HEK293 (cell line): Measurements from ENCODE around the gene HLA-DMA.

Source experiments
- BCL11A ChIP-seq: fragments of 450-650 bp; formaldehyde crosslinking; IDR thresholded peaks from 2 replicates; pipeline ENCODE4 v1.5.1; 2016; ENCODE audit warnings: low read depth, missing biosample characterization, missing genetic modification characterization
- GFI1B ChIP-seq: fragments of 450-650 bp; formaldehyde crosslinking; IDR thresholded peaks from 2 replicates; pipeline ENCODE4 v1.5.1; 2016; ENCODE audit warnings: missing biosample characterization, missing genetic modification characterization
- GLI2 ChIP-seq: fragments of 450-650 bp; formaldehyde crosslinking; IDR thresholded peaks from 2 replicates; pipeline ENCODE4; 2017; ENCODE audit warnings: missing biosample characterization, missing genetic modification characterization, low read depth, borderline replicate concordance
- GLIS1 ChIP-seq: fragments of 450-650 bp; formaldehyde crosslinking; IDR thresholded peaks from 2 replicates; pipeline ENCODE4 v1.5.1; 2016; ENCODE audit warnings: missing biosample characterization, missing genetic modification characterization
- HOXD13 ChIP-seq: sonication (generic); formaldehyde crosslinking; IDR thresholded peaks from 2 replicates; pipeline ENCODE4 v1.8.0; 2022; ENCODE audit warnings: missing genetic modification reagents, borderline replicate concordance
- MYNN ChIP-seq: fragments of 450-650 bp; formaldehyde crosslinking; IDR thresholded peaks from 2 replicates; pipeline ENCODE4 v1.5.1; 2016; ENCODE audit warnings: missing biosample characterization, missing genetic modification characterization, borderline replicate concordance
- OSR2 ChIP-seq: fragments of 450-650 bp; formaldehyde crosslinking; IDR thresholded peaks from 2 replicates; pipeline ENCODE4 v1.5.1; 2016; ENCODE audit warnings: missing biosample characterization, missing genetic modification characterization
- SCRT2 ChIP-seq: fragments of 450-650 bp; formaldehyde crosslinking; IDR thresholded peaks from 2 replicates; pipeline ENCODE4 v1.5.1; 2016; ENCODE audit warnings: missing biosample characterization, missing genetic modification characterization
- SP2 ChIP-seq: fragments of 450-650 bp; formaldehyde crosslinking; IDR thresholded peaks from 2 replicates; pipeline ENCODE4 v1.5.1; 2016; ENCODE audit warnings: missing biosample characterization, missing genetic modification characterization
- YY1 ChIP-seq: fragments of 450-650 bp; formaldehyde crosslinking; IDR thresholded peaks from 2 replicates; pipeline ENCODE4 v1.5.1; 2018; ENCODE audit warnings: missing biosample characterization, missing genetic modification characterization
- ZBTB21 ChIP-seq: fragments of 450-650 bp; formaldehyde crosslinking; IDR thresholded peaks from 2 replicates; pipeline ENCODE4 v1.5.1; 2017; ENCODE audit warnings: missing biosample characterization, missing genetic modification characterization
- ZBTB8A ChIP-seq: fragments of 450-650 bp; formaldehyde crosslinking; IDR thresholded peaks from 2 replicates; pipeline ENCODE4 v1.5.1; 2016; ENCODE audit warnings: missing biosample characterization, missing genetic modification characterization
- ZFP69B ChIP-seq: fragments of 450-650 bp; formaldehyde crosslinking; IDR thresholded peaks from 2 replicates; pipeline ENCODE4 v1.5.1; 2016; ENCODE audit warnings: missing biosample characterization, missing genetic modification characterization
- ZNF138 ChIP-seq: fragments of 450-650 bp; formaldehyde crosslinking; IDR thresholded peaks from 2 replicates; pipeline ENCODE4 v1.5.1; 2016; ENCODE audit warnings: missing biosample characterization, missing genetic modification characterization, borderline replicate concordance
- ZNF211 ChIP-seq: fragments of 450-650 bp; formaldehyde crosslinking; IDR thresholded peaks from 2 replicates; pipeline ENCODE4 v1.5.1; 2016; ENCODE audit warnings: low read depth, missing biosample characterization, missing genetic modification characterization
- ZNF292 ChIP-seq: fragments of 450-650 bp; formaldehyde crosslinking; IDR thresholded peaks from 2 replicates; pipeline ENCODE4 v1.5.1; 2016; ENCODE audit warnings: low read depth, missing biosample characterization, missing genetic modification characterization, borderline replicate concordance
- ZNF354C ChIP-seq: fragments of 450-650 bp; formaldehyde crosslinking; IDR thresholded peaks from 2 replicates; pipeline ENCODE4 v1.5.1; 2016; ENCODE audit warnings: missing biosample characterization, missing genetic modification characterization, low read depth, borderline replicate concordance
- ZNF394 ChIP-seq: fragments of 450-650 bp; formaldehyde crosslinking; IDR thresholded peaks from 2 replicates; pipeline ENCODE4 v1.5.1; 2016; ENCODE audit warnings: missing biosample characterization, missing genetic modification characterization, mild to moderate bottlenecking, moderate library complexity, borderline replicate concordance
- ZNF548 ChIP-seq: fragments of 450-650 bp; formaldehyde crosslinking; IDR thresholded peaks from 2 replicates; pipeline ENCODE4 v1.5.1; 2016; ENCODE audit warnings: missing biosample characterization, missing genetic modification characterization
- ZNF558 ChIP-seq: fragments of 450-650 bp; formaldehyde crosslinking; IDR thresholded peaks from 2 replicates; pipeline ENCODE4 v1.5.1; 2016; ENCODE audit warnings: missing biosample characterization, missing genetic modification characterization
- ZNF792 ChIP-seq: fragments of 450-650 bp; formaldehyde crosslinking; IDR thresholded peaks from 2 replicates; pipeline ENCODE4 v1.5.1; 2016; ENCODE audit warnings: missing biosample characterization, missing genetic modification characterization
- ZNF843 ChIP-seq: fragments of 450-650 bp; formaldehyde crosslinking; IDR thresholded peaks from 2 replicates; pipeline ENCODE4 v1.5.1; 2016; ENCODE audit warnings: missing biosample characterization, missing genetic modification characterization
- TF ChIP-seq, protein P1 (sequence below): fragments of 450-650 bp; formaldehyde crosslinking; IDR thresholded peaks from 2 replicates; pipeline ENCODE4 v1.5.1; 2016; ENCODE audit warnings: missing biosample characterization, missing genetic modification characterization
- TF ChIP-seq, protein P2 (sequence below): fragments of 450-650 bp; formaldehyde crosslinking; IDR thresholded peaks from 2 replicates; pipeline ENCODE4 v1.5.1; 2016; ENCODE audit warnings: missing biosample characterization, missing genetic modification characterization, low read depth
- TF ChIP-seq, protein P3 (sequence below): fragments of 450-650 bp; formaldehyde crosslinking; IDR thresholded peaks from 2 replicates; pipeline ENCODE4 v1.5.1; 2016; ENCODE audit warnings: missing biosample characterization, missing genetic modification characterization
- TF ChIP-seq, protein P4 (sequence below): fragments of 450-650 bp; formaldehyde crosslinking; IDR thresholded peaks from 2 replicates; pipeline ENCODE4 v1.5.1; 2016; ENCODE audit warnings: missing biosample characterization, missing genetic modification characterization
- TF ChIP-seq, protein P5 (sequence below): fragments of 450-650 bp; formaldehyde crosslinking; IDR thresholded peaks from 2 replicates; pipeline ENCODE4 v1.5.1; 2016; ENCODE audit warnings: missing biosample characterization, missing genetic modification characterization
- TF ChIP-seq, protein P6 (sequence below): fragments of 450-650 bp; formaldehyde crosslinking; IDR thresholded peaks from 2 replicates; pipeline ENCODE4 v1.5.1; 2017; ENCODE audit warnings: missing biosample characterization, missing genetic modification characterization

HLA-DMA gene

DNA sequence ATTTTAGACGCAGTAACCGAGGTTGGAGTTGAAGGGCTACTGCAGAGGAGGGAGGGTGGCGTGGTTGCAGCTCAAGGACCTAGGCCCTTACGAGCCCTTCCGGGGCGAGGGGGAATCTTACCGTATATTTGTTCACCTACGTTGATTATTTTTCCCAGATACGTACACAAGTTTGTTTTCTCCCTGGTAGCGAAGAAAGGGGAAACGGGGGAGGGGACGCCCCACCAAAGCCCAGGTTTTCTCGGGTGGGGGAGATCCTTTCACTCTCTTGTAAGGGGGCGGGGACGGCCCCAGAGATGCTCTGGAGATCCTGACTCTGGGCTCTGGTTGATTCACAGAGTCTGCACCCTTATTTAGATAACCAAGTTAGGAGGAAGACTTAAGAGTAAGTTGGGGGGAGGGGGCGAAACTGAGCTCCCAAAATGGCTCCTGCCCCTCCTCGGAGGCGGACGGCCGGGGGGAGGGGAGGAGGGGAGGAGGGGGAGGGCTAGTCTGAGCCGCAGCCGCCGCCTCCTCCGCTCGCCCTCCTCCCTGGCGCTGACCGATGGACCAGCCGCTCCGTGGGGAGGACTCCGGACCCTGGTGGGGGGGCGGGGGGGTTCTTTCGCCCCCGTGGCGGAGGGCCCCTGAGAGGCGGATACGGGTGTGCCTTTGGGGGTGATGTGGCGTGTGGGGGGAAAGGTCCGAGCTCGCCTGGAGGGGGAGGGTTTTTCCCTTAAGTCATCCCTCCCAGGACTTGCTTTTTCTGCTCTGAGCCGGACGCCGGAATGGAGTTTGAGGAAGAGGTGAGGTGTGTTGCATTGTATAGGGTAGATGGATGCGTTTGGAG is 17.7 kb upstream of the HLA-DMA start (continued):
- no peak for TF ChIP-seq ZNF792 (tag by site-specific recombination)
- TF ChIP-seq, protein P1, sequence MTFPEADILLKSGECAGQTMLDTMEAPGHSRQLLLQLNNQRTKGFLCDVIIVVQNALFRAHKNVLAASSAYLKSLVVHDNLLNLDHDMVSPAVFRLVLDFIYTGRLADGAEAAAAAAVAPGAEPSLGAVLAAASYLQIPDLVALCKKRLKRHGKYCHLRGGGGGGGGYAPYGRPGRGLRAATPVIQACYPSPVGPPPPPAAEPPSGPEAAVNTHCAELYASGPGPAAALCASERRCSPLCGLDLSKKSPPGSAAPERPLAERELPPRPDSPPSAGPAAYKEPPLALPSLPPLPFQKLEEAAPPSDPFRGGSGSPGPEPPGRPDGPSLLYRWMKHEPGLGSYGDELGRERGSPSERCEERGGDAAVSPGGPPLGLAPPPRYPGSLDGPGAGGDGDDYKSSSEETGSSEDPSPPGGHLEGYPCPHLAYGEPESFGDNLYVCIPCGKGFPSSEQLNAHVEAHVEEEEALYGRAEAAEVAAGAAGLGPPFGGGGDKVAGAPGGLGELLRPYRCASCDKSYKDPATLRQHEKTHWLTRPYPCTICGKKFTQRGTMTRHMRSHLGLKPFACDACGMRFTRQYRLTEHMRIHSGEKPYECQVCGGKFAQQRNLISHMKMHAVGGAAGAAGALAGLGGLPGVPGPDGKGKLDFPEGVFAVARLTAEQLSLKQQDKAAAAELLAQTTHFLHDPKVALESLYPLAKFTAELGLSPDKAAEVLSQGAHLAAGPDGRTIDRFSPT = no peak
- no peak for TF ChIP-seq GFI1B (tag by site-specific recombination)
- TF ChIP-seq, protein P2, sequence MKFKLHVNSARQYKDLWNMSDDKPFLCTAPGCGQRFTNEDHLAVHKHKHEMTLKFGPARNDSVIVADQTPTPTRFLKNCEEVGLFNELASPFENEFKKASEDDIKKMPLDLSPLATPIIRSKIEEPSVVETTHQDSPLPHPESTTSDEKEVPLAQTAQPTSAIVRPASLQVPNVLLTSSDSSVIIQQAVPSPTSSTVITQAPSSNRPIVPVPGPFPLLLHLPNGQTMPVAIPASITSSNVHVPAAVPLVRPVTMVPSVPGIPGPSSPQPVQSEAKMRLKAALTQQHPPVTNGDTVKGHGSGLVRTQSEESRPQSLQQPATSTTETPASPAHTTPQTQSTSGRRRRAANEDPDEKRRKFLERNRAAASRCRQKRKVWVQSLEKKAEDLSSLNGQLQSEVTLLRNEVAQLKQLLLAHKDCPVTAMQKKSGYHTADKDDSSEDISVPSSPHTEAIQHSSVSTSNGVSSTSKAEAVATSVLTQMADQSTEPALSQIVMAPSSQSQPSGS = no peak
- TF ChIP-seq ZNF354C = no peak
- TF ChIP-seq, protein P3, sequence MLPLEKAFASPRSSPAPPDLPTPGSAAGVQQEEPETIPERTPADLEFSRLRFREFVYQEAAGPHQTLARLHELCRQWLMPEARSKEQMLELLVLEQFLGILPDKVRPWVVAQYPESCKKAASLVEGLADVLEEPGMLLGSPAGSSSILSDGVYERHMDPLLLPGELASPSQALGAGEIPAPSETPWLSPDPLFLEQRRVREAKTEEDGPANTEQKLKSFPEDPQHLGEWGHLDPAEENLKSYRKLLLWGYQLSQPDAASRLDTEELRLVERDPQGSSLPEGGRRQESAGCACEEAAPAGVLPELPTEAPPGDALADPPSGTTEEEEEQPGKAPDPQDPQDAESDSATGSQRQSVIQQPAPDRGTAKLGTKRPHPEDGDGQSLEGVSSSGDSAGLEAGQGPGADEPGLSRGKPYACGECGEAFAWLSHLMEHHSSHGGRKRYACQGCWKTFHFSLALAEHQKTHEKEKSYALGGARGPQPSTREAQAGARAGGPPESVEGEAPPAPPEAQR = no peak
- TF ChIP-seq ZNF394 (tag by site-specific recombination) = no peak
- TF ChIP-seq ZNF548 = no peak
- peak; percentile 73 for TF ChIP-seq GLIS1 (tag by site-specific recombination)
- TF ChIP-seq ZNF558 (tag by site-specific recombination) = no peak
- TF ChIP-seq, protein P4, sequence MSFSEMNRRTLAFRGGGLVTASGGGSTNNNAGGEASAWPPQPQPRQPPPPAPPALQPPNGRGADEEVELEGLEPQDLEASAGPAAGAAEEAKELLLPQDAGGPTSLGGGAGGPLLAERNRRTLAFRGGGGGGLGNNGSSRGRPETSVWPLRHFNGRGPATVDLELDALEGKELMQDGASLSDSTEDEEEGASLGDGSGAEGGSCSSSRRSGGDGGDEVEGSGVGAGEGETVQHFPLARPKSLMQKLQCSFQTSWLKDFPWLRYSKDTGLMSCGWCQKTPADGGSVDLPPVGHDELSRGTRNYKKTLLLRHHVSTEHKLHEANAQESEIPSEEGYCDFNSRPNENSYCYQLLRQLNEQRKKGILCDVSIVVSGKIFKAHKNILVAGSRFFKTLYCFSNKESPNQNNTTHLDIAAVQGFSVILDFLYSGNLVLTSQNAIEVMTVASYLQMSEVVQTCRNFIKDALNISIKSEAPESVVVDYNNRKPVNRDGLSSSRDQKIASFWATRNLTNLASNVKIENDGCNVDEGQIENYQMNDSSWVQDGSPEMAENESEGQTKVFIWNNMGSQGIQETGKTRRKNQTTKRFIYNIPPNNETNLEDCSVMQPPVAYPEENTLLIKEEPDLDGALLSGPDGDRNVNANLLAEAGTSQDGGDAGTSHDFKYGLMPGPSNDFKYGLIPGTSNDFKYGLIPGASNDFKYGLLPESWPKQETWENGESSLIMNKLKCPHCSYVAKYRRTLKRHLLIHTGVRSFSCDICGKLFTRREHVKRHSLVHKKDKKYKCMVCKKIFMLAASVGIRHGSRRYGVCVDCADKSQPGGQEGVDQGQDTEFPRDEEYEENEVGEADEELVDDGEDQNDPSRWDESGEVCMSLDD (tag by site-specific recombination) = peak; percentile 91
- TF ChIP-seq GLI2 (tag by site-specific recombination) = no peak
- TF ChIP-seq HOXD13 (CRISPR knock-in tag) = no peak
- no peak for TF ChIP-seq OSR2 (tag by site-specific recombination)
- TF ChIP-seq ZNF292 (tag by site-specific recombination) = no peak
- TF ChIP-seq ZBTB8A (tag by site-specific recombination) = peak; percentile 3; the same call in 1 of the 2 replicates
- TF ChIP-seq SP2 (tag by site-specific recombination) = peak; percentile 73
- TF ChIP-seq, protein P5, sequence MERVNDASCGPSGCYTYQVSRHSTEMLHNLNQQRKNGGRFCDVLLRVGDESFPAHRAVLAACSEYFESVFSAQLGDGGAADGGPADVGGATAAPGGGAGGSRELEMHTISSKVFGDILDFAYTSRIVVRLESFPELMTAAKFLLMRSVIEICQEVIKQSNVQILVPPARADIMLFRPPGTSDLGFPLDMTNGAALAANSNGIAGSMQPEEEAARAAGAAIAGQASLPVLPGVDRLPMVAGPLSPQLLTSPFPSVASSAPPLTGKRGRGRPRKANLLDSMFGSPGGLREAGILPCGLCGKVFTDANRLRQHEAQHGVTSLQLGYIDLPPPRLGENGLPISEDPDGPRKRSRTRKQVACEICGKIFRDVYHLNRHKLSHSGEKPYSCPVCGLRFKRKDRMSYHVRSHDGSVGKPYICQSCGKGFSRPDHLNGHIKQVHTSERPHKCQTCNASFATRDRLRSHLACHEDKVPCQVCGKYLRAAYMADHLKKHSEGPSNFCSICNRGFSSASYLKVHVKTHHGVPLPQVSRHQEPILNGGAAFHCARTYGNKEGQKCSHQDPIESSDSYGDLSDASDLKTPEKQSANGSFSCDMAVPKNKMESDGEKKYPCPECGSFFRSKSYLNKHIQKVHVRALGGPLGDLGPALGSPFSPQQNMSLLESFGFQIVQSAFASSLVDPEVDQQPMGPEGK (tag by site-specific recombination) = peak; percentile 90
- TF ChIP-seq MYNN (tag by site-specific recombination) = no peak
- no peak for TF ChIP-seq ZNF843 (tag by site-specific recombination)
- 0 out of 2 replicates have a peak, but pooled peaks have one; percentile 8 for TF ChIP-seq YY1 (tag by site-specific recombination)
- TF ChIP-seq ZFP69B (tag by site-specific recombination) = no peak; the same call in 1 of the 2 replicates
- TF ChIP-seq SCRT2 (tag by site-specific recombination) = no peak
- no peak; the same call in 1 of the 2 replicates for TF ChIP-seq BCL11A (tag by site-specific recombination)
- TF ChIP-seq, protein P6, sequence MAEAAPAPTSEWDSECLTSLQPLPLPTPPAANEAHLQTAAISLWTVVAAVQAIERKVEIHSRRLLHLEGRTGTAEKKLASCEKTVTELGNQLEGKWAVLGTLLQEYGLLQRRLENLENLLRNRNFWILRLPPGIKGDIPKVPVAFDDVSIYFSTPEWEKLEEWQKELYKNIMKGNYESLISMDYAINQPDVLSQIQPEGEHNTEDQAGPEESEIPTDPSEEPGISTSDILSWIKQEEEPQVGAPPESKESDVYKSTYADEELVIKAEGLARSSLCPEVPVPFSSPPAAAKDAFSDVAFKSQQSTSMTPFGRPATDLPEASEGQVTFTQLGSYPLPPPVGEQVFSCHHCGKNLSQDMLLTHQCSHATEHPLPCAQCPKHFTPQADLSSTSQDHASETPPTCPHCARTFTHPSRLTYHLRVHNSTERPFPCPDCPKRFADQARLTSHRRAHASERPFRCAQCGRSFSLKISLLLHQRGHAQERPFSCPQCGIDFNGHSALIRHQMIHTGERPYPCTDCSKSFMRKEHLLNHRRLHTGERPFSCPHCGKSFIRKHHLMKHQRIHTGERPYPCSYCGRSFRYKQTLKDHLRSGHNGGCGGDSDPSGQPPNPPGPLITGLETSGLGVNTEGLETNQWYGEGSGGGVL = peak; percentile 96
- no peak for TF ChIP-seq ZNF211 (tag by site-specific recombination)
- TF ChIP-seq ZNF138 (tag by site-specific recombination) = 0 out of 2 replicates have a peak, but pooled peaks have one; percentile 53
- TF ChIP-seq ZBTB21 (tag by site-specific recombination) = no peak
